GM12873 (cell line): ENCODE data around the gene ETS1.

Source experiments
- CTCF ChIP-seq: IDR thresholded peaks from 2 replicates; pipeline ENCODE4 v1.5.1; 2012; ENCODE audit warnings: low read depth, mild to moderate bottlenecking, moderate library complexity, low read length, control low read depth; ENCODE audit not compliant: insufficient read depth; ENCODE audit errors: missing control alignments

Gene ETS1

GRCh38 chr11:128509621-128510389 is 77.6 kb downstream of the ETS1 start:
- TF ChIP-seq CTCF, result no peak

- no peak for TF ChIP-seq CTCF
Measured at GRCh38 chr11:128508770-128509510, 78.4 kb downstream of the ETS1 start.

- TF ChIP-seq CTCF, result no peak
Measured at GRCh38 chr11:128507936-128508335, 79.4 kb downstream of the ETS1 start.

- no peak for TF ChIP-seq CTCF
Measured at GRCh38 chr11:128506999-128507611, 80.3 kb downstream of the ETS1 start.

GRCh38 chr11:128506356-128506755 is 81.0 kb downstream of the ETS1 start:
- no peak for TF ChIP-seq CTCF

GRCh38 chr11:128505449-128506065 is 81.8 kb downstream of the ETS1 start:
- no peak for TF ChIP-seq CTCF

GRCh38 chr11:128504486-128504885 is 82.9 kb downstream of the ETS1 start:
- no peak for TF ChIP-seq CTCF
